Endothelial cell (in vitro differentiated cells): ENCODE results near the gene SUGP2. TPM values are rescaled to one million over a fixed set of nuclear protein-coding genes. Genes with fewer than 3 reads are reported as not detected.

Experiments used
- DNase-seq: peaks from one replicate; pipeline ENCODE4 v3.0.0; 2021; ENCODE audit warnings: low spot score
- H3K27ac Mint-ChIP-seq: one replicate; pipeline ENCODE4 v1.8.0; 2021; ENCODE audit warnings: mixed read lengths, inconsistent platforms; ENCODE audit not compliant: unreplicated experiment
- H3K27me3 Mint-ChIP-seq: one replicate; pipeline ENCODE4 v1.8.0; 2021; ENCODE audit warnings: mild to moderate bottlenecking, moderate library complexity, mixed read lengths, inconsistent platforms; ENCODE audit not compliant: unreplicated experiment
- H3K36me3 Mint-ChIP-seq: one replicate; pipeline ENCODE4 v1.8.0; 2021; ENCODE audit warnings: mild to moderate bottlenecking, low read depth, mixed read lengths, inconsistent platforms; ENCODE audit not compliant: unreplicated experiment
- H3K4me1 Mint-ChIP-seq: one replicate; pipeline ENCODE4 v1.8.0; 2021; ENCODE audit warnings: mild to moderate bottlenecking, mixed read lengths, inconsistent platforms; ENCODE audit not compliant: unreplicated experiment
- H3K4me3 Mint-ChIP-seq: one replicate; pipeline ENCODE4 v1.8.0; 2021; ENCODE audit warnings: mild to moderate bottlenecking, mixed read lengths, inconsistent platforms; ENCODE audit not compliant: unreplicated experiment
- H3K9me3 Mint-ChIP-seq: one replicate; pipeline ENCODE4 v1.8.0; 2021; ENCODE audit warnings: mixed read lengths, inconsistent platforms; ENCODE audit not compliant: unreplicated experiment
- CTCF ChIP-seq: fragments of 200-600 bp; sonication (generic); IDR thresholded peaks from one replicate; pipeline ENCODE4 v1.5.0; 2021; ENCODE audit warnings: antibody characterized with exemption; ENCODE audit not compliant: unreplicated experiment
- total RNA-seq: library from RNA; stranded (reverse); fragmentation: NEBNext Ultra II Directional; extraction: Animal tissue kit (Norgen Biotek cat#: 25700); gene quantifications from one replicate; pipeline ENCODE4 v1.2.1, GENCODE V29; 2021; ENCODE audit not compliant: unreplicated experiment

Gene SUGP2
- total RNA-seq, 1 donor from 2014 or later: 109 TPM

GRCh38 chr19:19010551-19010950 lies 22.8 kb downstream of the SUGP2 start:
- DNase-seq: no peak
- H3K27ac Mint-ChIP-seq: no peak overlapping the region
- H3K4me1 Mint-ChIP-seq: no peaks in the 10 kb centered on the region
- H3K9me3 Mint-ChIP-seq: no peaks in the 10 kb centered on the region
- peaks cover 45% of the 10 kb centered on the region for H3K36me3 Mint-ChIP-seq
- H3K27me3 Mint-ChIP-seq: peaks cover 4% of the 10 kb centered on the region
- TF ChIP-seq CTCF: no peak
- no peak overlapping the region for H3K4me3 Mint-ChIP-seq

GRCh38 chr19:19009951-19010350 lies 23.4 kb downstream of the SUGP2 start:
- Mint-ChIP-seq H3K9me3 (no peaks in the 10 kb centered on the region), H3K4me1 (no peaks in the 10 kb centered on the region), H3K36me3 (peaks cover 44% of the 10 kb centered on the region), H3K27ac (no peak overlapping the region), H3K27me3 (peaks cover 4% of the 10 kb centered on the region), H3K4me3 (no peak overlapping the region)
- DNase-seq: no peak
- TF ChIP-seq CTCF: no peak

- Mint-ChIP-seq H3K4me3 (no peak overlapping the region), H3K9me3 (no peaks in the 10 kb centered on the region), H3K4me1 (no peaks in the 10 kb centered on the region), H3K36me3 (peaks cover 46% of the 10 kb centered on the region), H3K27me3 (peaks cover 5% of the 10 kb centered on the region), H3K27ac (no peak overlapping the region)
- DNase-seq: no peak
- TF ChIP-seq CTCF: no peak
Observed at GRCh38 chr19:19006213-19006612, 27.1 kb downstream of the SUGP2 start.

- no peak overlapping the region for H3K4me3 Mint-ChIP-seq
- no peaks in the 10 kb centered on the region for H3K4me1 Mint-ChIP-seq
- H3K9me3 Mint-ChIP-seq: no peaks in the 10 kb centered on the region
- H3K27ac Mint-ChIP-seq: no peak overlapping the region
- peaks cover 47% of the 10 kb centered on the region for H3K36me3 Mint-ChIP-seq
- peaks cover 13% of the 10 kb centered on the region for H3K27me3 Mint-ChIP-seq
- DNase-seq: no peak
- TF ChIP-seq CTCF: no peak
Observed at GRCh38 chr19:19004144-19004543, 29.2 kb downstream of the SUGP2 start.

- peaks cover 30% of the 10 kb centered on the region for H3K36me3 Mint-ChIP-seq
Observed at GRCh38 chr19:18999896-19000620, 33.3 kb downstream of the SUGP2 start.

More at GRCh38 chr19:18999896-19000620, 33.3 kb downstream of the SUGP2 start:
- peaks cover 13% of the 10 kb centered on the region for H3K27me3 Mint-ChIP-seq
- H3K9me3 Mint-ChIP-seq: no peaks in the 10 kb centered on the region
- no peak overlapping the region for H3K27ac Mint-ChIP-seq
- TF ChIP-seq CTCF: no peak
- peak; percentile 23 for DNase-seq
- H3K4me3 Mint-ChIP-seq: peak overlapping the region; percentile 34
- no peaks in the 10 kb centered on the region for H3K4me1 Mint-ChIP-seq
